IMR-90 (cell line): ENCODE data around the gene RTP5.

ENCODE experiments used
- CTCF ChIP-seq: conservative IDR thresholded peaks from 2 replicates; pipeline ENCODE4 v1.5.1; 2012; ENCODE audit warnings: mild to moderate bottlenecking, low read depth, low read length, improper control_type of control experiment
- NFE2L2 ChIP-seq: fragments of 150-350 bp; IDR thresholded peaks from 2 replicates; pipeline ENCODE4 v1.6.1; 2016; ENCODE audit warnings: low read depth, mild to moderate bottlenecking, low read length
- POLR2A ChIP-seq: IDR thresholded peaks from 2 replicates; pipeline ENCODE4 v1.6.1; 2012; ENCODE audit warnings: mild to moderate bottlenecking, low read depth, low read length

- TF ChIP-seq NFE2L2 (no peak), CTCF (no peak), POLR2A (no peak)
Measured at GRCh38 chr2:241862775-241863535, 6.6 kb upstream of the RTP5 start.
